22Rv1 (cell line): ENCODE measurements around the gene EMC10.

Source experiments
- CTCF ChIP-seq: fragments of 450-650 bp; IDR thresholded peaks from 2 replicates; pipeline ENCODE4 v1.5.1; 2017; ENCODE audit warnings: mild to moderate bottlenecking
- ZFX ChIP-seq: fragments of 450-650 bp; IDR thresholded peaks from 2 replicates; pipeline ENCODE4 v1.6.1; 2017; ENCODE audit warnings: antibody characterized with exemption, borderline replicate concordance

GRCh38 chr19:50509366-50509765, 33.1 kb downstream of the EMC10 start:
- TF ChIP-seq CTCF (no peak), ZFX (no peak)
